Sciatic nerve (tissue), 2 donors: ENCODE results near the gene ZNF474. TPM values are rescaled to one million over a fixed set of nuclear protein-coding genes. Genes with fewer than 3 reads are reported as not detected.

Experiments
- ATAC-seq: fragments of 200-7000 bp; cut with Tn5 transposase; one replicate; pipeline ENCODE4 v1.9.1; 2020; ENCODE audit warnings: mild to moderate bottlenecking, moderate library complexity
- DNase-seq: peaks from one replicate; pipeline ENCODE4 v3.0.0-alpha.2; 2020; ENCODE audit warnings: low spot score
- intact Hi-C: fragments of 100-400 bp; cut with DNase I; formaldehyde crosslinking; loops from one replicate; pipeline ENCODE4 v1.14.2; 2022
- total RNA-seq: library from RNA; stranded (reverse); fragmentation: NEBNext Ultra II Directional; extraction: Animal tissue kit (Norgen Biotek cat#: 25700); gene quantifications from one replicate; pipeline ENCODE4 v1.2.1, GENCODE V29; 2021
- donor health status: DM: no; HTN: no; CAD: no.
- donor health status: DM: no; HTN: no; CAD: no.

The ZNF474 gene
- total RNA-seq, 1 donor from 2014 or later, result 0.80 TPM

DNA sequence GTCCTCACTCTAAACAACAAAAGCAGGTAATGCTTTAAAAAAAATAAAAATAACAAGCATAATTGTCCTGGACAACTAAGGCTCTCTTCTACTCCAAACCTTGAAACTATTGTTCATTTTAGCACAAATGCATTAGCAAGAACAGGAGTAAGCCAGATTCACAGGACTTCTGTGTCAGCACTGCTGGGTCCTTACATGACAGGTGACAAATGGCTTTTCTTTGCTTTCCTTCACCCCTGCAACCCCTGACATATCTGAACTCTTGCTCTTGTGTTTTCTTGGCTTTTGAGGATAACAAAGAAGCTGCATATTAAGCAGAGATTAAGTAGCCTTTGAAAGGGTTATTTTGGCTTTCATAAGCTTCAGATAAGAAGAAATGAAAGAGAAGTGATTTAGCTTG lies 71.1 kb downstream of the ZNF474 start:
- no peak for DNase-seq
- no peak for ATAC-seq
- intact Hi-C loops, result no loop called here

DNA sequence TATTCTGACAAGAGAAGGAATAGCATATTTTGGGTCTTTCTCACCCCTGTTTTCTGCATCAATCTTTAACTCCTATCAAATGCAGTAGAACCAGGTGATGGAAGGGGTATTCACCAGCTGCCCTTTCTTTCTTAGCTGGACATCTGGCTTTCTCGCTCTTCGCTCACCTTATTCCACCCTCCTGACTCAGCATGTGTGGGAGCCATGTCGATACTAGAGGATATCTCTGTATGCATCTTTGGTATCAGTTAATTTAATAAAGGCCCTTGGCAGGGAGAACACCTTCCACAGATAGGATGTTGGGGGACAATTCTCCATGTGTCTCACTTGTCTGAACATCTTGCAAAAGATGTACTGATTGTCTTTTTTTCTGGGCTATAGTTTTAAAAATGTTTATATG lies 71.5 kb downstream of the ZNF474 start:
- no peak for ATAC-seq
- no peak for DNase-seq
- intact Hi-C loops, result no loop called here

DNA sequence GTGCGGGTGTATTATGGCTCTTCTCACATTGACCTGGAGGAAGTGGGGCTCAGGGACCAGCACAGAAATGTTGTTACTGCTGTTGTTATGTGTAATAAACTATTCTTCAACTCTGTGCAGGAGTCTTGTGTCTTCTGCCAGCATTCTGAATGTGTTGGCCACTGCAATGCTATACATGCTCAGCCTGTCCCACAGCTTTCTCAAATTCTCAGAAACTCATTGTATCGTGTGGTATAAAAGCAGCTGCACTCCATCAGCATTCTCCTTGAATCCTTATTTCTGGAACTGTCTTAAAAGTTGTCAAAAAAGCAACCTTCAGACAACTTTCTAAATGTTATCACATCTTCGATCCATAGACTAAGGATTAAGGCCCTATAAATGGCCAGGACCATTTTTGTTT lies 72.0 kb downstream of the ZNF474 start:
- intact Hi-C loops, result no loop called here
- ATAC-seq, result no peak
- no peak for DNase-seq

DNA sequence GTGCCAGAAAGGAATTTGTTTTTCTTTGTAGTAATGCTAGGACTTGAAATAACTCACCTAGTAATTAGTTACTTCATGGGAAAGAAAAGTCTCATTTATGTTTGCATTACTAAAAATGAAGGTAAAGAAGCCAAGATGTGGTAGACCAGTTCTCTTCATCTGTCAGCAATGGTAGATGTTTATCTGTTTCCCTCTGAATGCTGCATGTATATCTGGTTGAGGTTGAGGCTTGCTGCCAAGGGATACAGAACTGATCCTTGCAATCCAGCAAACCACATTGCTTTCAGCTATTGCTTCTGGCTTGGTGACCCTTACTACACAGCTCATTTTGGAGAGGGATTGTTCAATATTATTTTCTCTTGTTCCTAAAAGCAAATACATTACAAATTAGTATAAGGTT lies 73.6 kb downstream of the ZNF474 start:
- no peak for DNase-seq
- intact Hi-C loops, result no loop called here
- ATAC-seq, result no peak

Other genes starting within 250 kb of the ZNF474 start
- gene SRFBP1, start 167.6 kb upstream of the ZNF474 start, total RNA-seq, result 16.1 TPM
- gene LOX, start 51.3 kb upstream of the ZNF474 start, total RNA-seq, result 25.3 TPM
- 8.1 TPM for gene SNCAIP, start 182.7 kb downstream of the ZNF474 start, total RNA-seq